Naive thymus-derived CD4-positive, alpha-beta T cell (primary cell): ENCODE measurements around the gene ARSG. TPM values are rescaled to one million over a fixed set of nuclear protein-coding genes. Genes with fewer than 3 reads are reported as not detected.

Experiments used
- ATAC-seq: fragments of 150-1000 bp; cut with Tn5 transposase; 2 replicates; pipeline ENCODE4 v1.10.0; 2021; ENCODE audit warnings: mild to moderate bottlenecking, moderate library complexity
- CTCF ChIA-PET: fragments of 350-600 bp; sonication (Branson Sonifier 250); formaldehyde crosslinking; loops from one replicate; lab custom pipeline; 2021; ENCODE audit warnings: antibody characterized with exemption; lab: Charles Lee
- POLR2A ChIA-PET: fragments of 350-600 bp; sonication (Branson Sonifier 250); formaldehyde crosslinking; loops from one replicate; lab custom pipeline; 2021; ENCODE audit warnings: antibody characterized with exemption, inconsistent platforms; lab: Charles Lee
- DNase-seq, 9 donors: peaks; one replicate each; pipeline versions ENCODE4 v3.0.0 to v3.0.0-alpha.2; 2020 to 2022; ENCODE audit warnings: mixed read lengths in 1 of 9
- H3K27ac ChIP-seq: one replicate; pipeline ENCODE4 v1.7.0; 2013; ENCODE audit warnings: mild to moderate bottlenecking, low read depth, low read length, moderate library complexity
- H3K27me3 ChIP-seq, 2 donors: one replicate each; pipeline ENCODE4 v1.7.0; 2013; ENCODE audit warnings: low read length in 2 of 2, mild to moderate bottlenecking in 2 of 2, moderate library complexity in 2 of 2; ENCODE audit not compliant: control insufficient read depth in 2 of 2, insufficient read depth in 2 of 2
- H3K36me3 ChIP-seq, 3 experiments: 1 replicate in 2 of 3; 2 replicates in 1 of 3; pipeline ENCODE4 v1.7.0; 2013; ENCODE audit warnings: low read length in 3 of 3, mild to moderate bottlenecking in 3 of 3, moderate library complexity in 1 of 3; ENCODE audit not compliant: insufficient read depth in 3 of 3, control insufficient read depth in 2 of 3
- H3K4me1 ChIP-seq, 2 donors: one replicate each; pipeline ENCODE4 v1.7.0; 2013; ENCODE audit warnings: low read length in 2 of 2, mild to moderate bottlenecking in 2 of 2, moderate library complexity in 1 of 2; ENCODE audit not compliant: control insufficient read depth in 2 of 2, insufficient read depth in 2 of 2
- H3K4me3 ChIP-seq: 2 replicates; pipeline ENCODE4 v1.7.0; 2013; ENCODE audit warnings: mild to moderate bottlenecking, low read length
- H3K9me3 ChIP-seq, 3 experiments: 1 replicate in 2 of 3; 2 replicates in 1 of 3; pipeline ENCODE4 v1.7.0; 2013; ENCODE audit warnings: low read length in 3 of 3; ENCODE audit not compliant: control insufficient read depth in 2 of 3
- H3K27ac Mint-ChIP-seq, 9 donors: one replicate each; pipeline ENCODE4 v1.8.0; 2020 to 2022; ENCODE audit warnings: mixed read lengths in 9 of 9, mild to moderate bottlenecking in 8 of 9, moderate library complexity in 5 of 9, inconsistent platforms in 2 of 9
- H3K27me3 Mint-ChIP-seq, 5 donors: one replicate each; pipeline ENCODE4 v1.8.0; 2021 to 2022; ENCODE audit warnings: mixed read lengths in 5 of 5, mild to moderate bottlenecking in 1 of 5
- H3K36me3 Mint-ChIP-seq, 5 donors: one replicate each; pipeline ENCODE4 v1.8.0; 2020 to 2022; ENCODE audit warnings: mixed read lengths in 5 of 5, mild to moderate bottlenecking in 3 of 5, inconsistent platforms in 1 of 5
- H3K4me1 Mint-ChIP-seq, 7 donors: one replicate each; pipeline ENCODE4 v1.8.0; 2020 to 2022; ENCODE audit warnings: mixed read lengths in 7 of 7, mild to moderate bottlenecking in 3 of 7, inconsistent platforms in 1 of 7
- H3K4me3 Mint-ChIP-seq, 10 donors: one replicate each; pipeline ENCODE4 v1.8.0; 2020 to 2022; ENCODE audit warnings: mild to moderate bottlenecking in 10 of 10, mixed read lengths in 10 of 10, moderate library complexity in 6 of 10, inconsistent platforms in 2 of 10
- H3K9me3 Mint-ChIP-seq, 11 donors: one replicate each; pipeline ENCODE4 v1.8.0; 2020 to 2022; ENCODE audit warnings: mixed read lengths in 11 of 11, mild to moderate bottlenecking in 4 of 11, inconsistent platforms in 1 of 11, moderate library complexity in 1 of 11
- intact Hi-C, 2 donors: fragments of 100-400 bp; cut with micrococcal nuclease; formaldehyde crosslinking; loops; one replicate each; pipeline ENCODE4 v1.15.1; 2023
- polyA plus RNA-seq, 2 donors: library from polyadenylated mRNA; unstranded; fragments of 300-500 nt; fragmentation: Illumina TruSeq; gene quantifications; one replicate each; pipeline ENCODE4 v1.2.3, GENCODE V29; 2021
- total RNA-seq, 6 experiments: library from RNA in 5 of 6; stranded (reverse) in 5 of 6; gene quantifications; 1 replicate in 5 of 6; 2 replicates in 1 of 6; pipeline ENCODE4 v1.2.3 and lab custom pipeline; 2021 to 2026

ARSG gene
- total and polyA plus RNA-seq, 7 experiments from 2014 or later: 7.3 to 20.0 (median 12.6) TPM

GRCh38 chr17:68381076-68381900, 90.0 kb downstream of the ARSG start:
- POLR2A ChIA-PET: interaction anchor here (0.6 to 1.5 kb wide), 2 partner anchors 90 to 139 kb away, joined by 3 to 5 read pairs; partner anchors contain the start of gene ARSG
- Histone ChIP-seq H3K9me3 (no peaks in the 10 kb centered on the region), H3K27me3 (no peaks in the 10 kb centered on the region), H3K27ac (no peak overlapping the region), H3K36me3 (no peaks in the 10 kb centered on the region), H3K4me1 (peaks cover 17% of the 10 kb centered on the region in 2 donors), H3K4me3 (no peak overlapping the region)
- Mint-ChIP-seq H3K4me3 (no peak overlapping the region), H3K27me3 (peaks cover 0 to 3% (median 0%) of the 10 kb centered on the region in 5 donors), H3K27ac (peak overlapping the region in 1 of 9 donors; percentile 25), H3K4me1 (peaks cover 19 to 28% (median 27%) of the 10 kb centered on the region in 7 donors), H3K9me3 (no peaks in the 10 kb centered on the region), H3K36me3 (peaks cover 0 to 8% (median 4%) of the 10 kb centered on the region in 5 donors)
- intact Hi-C loops: loop anchor here in 1 of 2 donors (5.0 kb wide), 2 partner anchors 34 to 36 kb away; no protein-coding TSS in a partner anchor
- ATAC-seq (peak; percentile 62), DNase-seq (no peak)
- CTCF ChIA-PET: no interaction called here

- no peak for ATAC-seq
- H3K4me1 Mint-ChIP-seq: peaks cover 21 to 35% (median 27%) of the 10 kb centered on the region in 7 donors
- H3K4me3 Mint-ChIP-seq: peak overlapping the region in 1 of 10 donors; percentile 61
- H3K9me3 Mint-ChIP-seq: no peaks in the 10 kb centered on the region
- CTCF ChIA-PET: interaction anchor here (1.1 kb wide), 1 partner anchor 9 kb away, joined by 3 read pairs; no protein-coding TSS in a partner anchor
- Histone ChIP-seq H3K27me3 (no peaks in the 10 kb centered on the region), H3K36me3 (no peaks in the 10 kb centered on the region), H3K27ac (no peak overlapping the region), H3K9me3 (no peaks in the 10 kb centered on the region), H3K4me3 (no peak overlapping the region), H3K4me1 (peaks cover 17% of the 10 kb centered on the region in 2 donors)
- POLR2A ChIA-PET: interaction anchor here (0.7 to 1.6 kb wide), 3 partner anchors 33 to 91 kb away, joined by 3 to 5 read pairs (median 3); partner anchors contain the start of gene ARSG
- peaks cover 0 to 3% (median 0%) of the 10 kb centered on the region in 5 donors for H3K27me3 Mint-ChIP-seq
- no peak for DNase-seq
- H3K36me3 Mint-ChIP-seq: peaks cover 0 to 4% (median 0%) of the 10 kb centered on the region in 5 donors
- no peak overlapping the region for H3K27ac Mint-ChIP-seq
- intact Hi-C loops: loop anchor here in 1 of 2 donors (5.0 kb wide), 2 partner anchors 35 kb away; no protein-coding TSS in a partner anchor
Measured at GRCh38 chr17:68382582-68383085, 91.3 kb downstream of the ARSG start.

GRCh38 chr17:68383120-68383442, 91.8 kb downstream of the ARSG start:
- POLR2A ChIA-PET: interaction anchor here (0.7 to 1.7 kb wide), 3 partner anchors 33 to 41 kb away, joined by 3 to 4 read pairs (median 3); no protein-coding TSS in a partner anchor
- H3K36me3 Mint-ChIP-seq: peaks cover 0 to 3% (median 0%) of the 10 kb centered on the region in 5 donors
- Histone ChIP-seq H3K27ac (no peak overlapping the region), H3K27me3 (no peaks in the 10 kb centered on the region), H3K36me3 (no peaks in the 10 kb centered on the region), H3K9me3 (no peaks in the 10 kb centered on the region), H3K4me1 (peaks cover 17% of the 10 kb centered on the region in 2 donors), H3K4me3 (no peak overlapping the region)
- DNase-seq (no peak), ATAC-seq (no peak)
- H3K27ac Mint-ChIP-seq: peak overlapping the region in 1 of 9 donors; percentile 63
- CTCF ChIA-PET: interaction anchor here (0.9 to 1.1 kb wide), 3 partner anchors 8 to 39 kb away, joined by 3 read pairs; no protein-coding TSS in a partner anchor
- no peaks in the 10 kb centered on the region for H3K9me3 Mint-ChIP-seq
- peaks cover 0 to 3% (median 0%) of the 10 kb centered on the region in 5 donors for H3K27me3 Mint-ChIP-seq
- H3K4me1 Mint-ChIP-seq: peaks cover 18 to 38% (median 27%) of the 10 kb centered on the region in 7 donors
- H3K4me3 Mint-ChIP-seq: peak overlapping the region in 2 of 10 donors; percentile 11 to 61
- intact Hi-C loops: loop anchor here in 1 of 2 donors (5.0 kb wide), 2 partner anchors 34 to 36 kb away; no protein-coding TSS in a partner anchor

- ChIA-PET CTCF (interaction anchor here (0.9 to 1.1 kb wide), 3 partner anchors 8 to 39 kb away, joined by 3 read pairs; no protein-coding TSS in a partner anchor), POLR2A (interaction anchor here (0.5 to 2.0 kb wide), 7 partner anchors 16 to 113 kb away, joined by 3 to 6 read pairs (median 4); no protein-coding TSS in a partner anchor)
- Histone ChIP-seq H3K27me3 (no peaks in the 10 kb centered on the region), H3K4me3 (no peak overlapping the region), H3K27ac (no peak overlapping the region), H3K9me3 (no peaks in the 10 kb centered on the region), H3K4me1 (peaks cover 17% of the 10 kb centered on the region in 2 donors), H3K36me3 (no peaks in the 10 kb centered on the region)
- peaks cover 0 to 3% (median 0%) of the 10 kb centered on the region in 5 donors for H3K27me3 Mint-ChIP-seq
- intact Hi-C loops: loop anchor here in 1 of 2 donors (5.0 kb wide), 2 partner anchors 34 to 36 kb away; no protein-coding TSS in a partner anchor
- peak overlapping the region in 9 of 10 donors; percentile 4 to 78 (median 61) for H3K4me3 Mint-ChIP-seq
- peaks cover 0 to under 1% (median 0%) of the 10 kb centered on the region in 5 donors for H3K36me3 Mint-ChIP-seq
- peak overlapping the region in 8 of 9 donors; percentile 11 to 83 (median 62) for H3K27ac Mint-ChIP-seq
- ATAC-seq (peak; percentile 65), DNase-seq (peak in 4 of 9 donors; percentile 19 to 25 (median 22))
- no peaks in the 10 kb centered on the region for H3K9me3 Mint-ChIP-seq
- peaks cover 18 to 38% (median 27%) of the 10 kb centered on the region in 7 donors for H3K4me1 Mint-ChIP-seq
Measured at GRCh38 chr17:68383443-68384321, 92.4 kb downstream of the ARSG start.

GRCh38 chr17:68384471-68384870, 93.2 kb downstream of the ARSG start:
- DNase-seq: no peak
- Mint-ChIP-seq H3K27me3 (peaks cover 0 to 3% (median 0%) of the 10 kb centered on the region in 5 donors), H3K9me3 (no peaks in the 10 kb centered on the region), H3K36me3 (no peaks in the 10 kb centered on the region), H3K4me1 (peaks cover 18 to 40% (median 27%) of the 10 kb centered on the region in 7 donors), H3K4me3 (peak overlapping the region in 9 of 10 donors; percentile 32 to 78 (median 61)), H3K27ac (peak overlapping the region in 2 of 9 donors; percentile 15 to 77)
- H3K9me3 ChIP-seq: no peaks in the 10 kb centered on the region
- POLR2A ChIA-PET: interaction anchor here (0.6 to 2.0 kb wide), 5 partner anchors 15 to 92 kb away, joined by 3 to 6 read pairs (median 4); partner anchors contain the start of gene ARSG
- no peaks in the 10 kb centered on the region for H3K36me3 ChIP-seq
- no peaks in the 10 kb centered on the region for H3K27me3 ChIP-seq
- ATAC-seq: no peak
- no peak overlapping the region for H3K4me3 ChIP-seq
- intact Hi-C loops: loop anchor here in 1 of 2 donors (5.0 kb wide), 2 partner anchors 33 to 37 kb away; no protein-coding TSS in a partner anchor
- H3K27ac ChIP-seq: no peak overlapping the region
- H3K4me1 ChIP-seq: peaks cover 17% of the 10 kb centered on the region in 2 donors
- CTCF ChIA-PET: interaction anchor here (0.5 to 1.0 kb wide), 3 partner anchors 17 to 79 kb away, joined by 3 read pairs; no protein-coding TSS in a partner anchor
